GM21529 (cell line): ENCODE measurements around the gene TPPP.
"Not testable (repeated sequence)": the region's sequence is repeated elsewhere in the genome, so short reads cannot be mapped to it uniquely, and the experiment has no call there.

Experiments used
- ATAC-seq: cut with Tn5 transposase; IDR thresholded peaks from one replicate; pipeline ENCODE4 v1.9.1; 2021; ENCODE audit not compliant: unreplicated experiment

TPPP gene

DNA sequence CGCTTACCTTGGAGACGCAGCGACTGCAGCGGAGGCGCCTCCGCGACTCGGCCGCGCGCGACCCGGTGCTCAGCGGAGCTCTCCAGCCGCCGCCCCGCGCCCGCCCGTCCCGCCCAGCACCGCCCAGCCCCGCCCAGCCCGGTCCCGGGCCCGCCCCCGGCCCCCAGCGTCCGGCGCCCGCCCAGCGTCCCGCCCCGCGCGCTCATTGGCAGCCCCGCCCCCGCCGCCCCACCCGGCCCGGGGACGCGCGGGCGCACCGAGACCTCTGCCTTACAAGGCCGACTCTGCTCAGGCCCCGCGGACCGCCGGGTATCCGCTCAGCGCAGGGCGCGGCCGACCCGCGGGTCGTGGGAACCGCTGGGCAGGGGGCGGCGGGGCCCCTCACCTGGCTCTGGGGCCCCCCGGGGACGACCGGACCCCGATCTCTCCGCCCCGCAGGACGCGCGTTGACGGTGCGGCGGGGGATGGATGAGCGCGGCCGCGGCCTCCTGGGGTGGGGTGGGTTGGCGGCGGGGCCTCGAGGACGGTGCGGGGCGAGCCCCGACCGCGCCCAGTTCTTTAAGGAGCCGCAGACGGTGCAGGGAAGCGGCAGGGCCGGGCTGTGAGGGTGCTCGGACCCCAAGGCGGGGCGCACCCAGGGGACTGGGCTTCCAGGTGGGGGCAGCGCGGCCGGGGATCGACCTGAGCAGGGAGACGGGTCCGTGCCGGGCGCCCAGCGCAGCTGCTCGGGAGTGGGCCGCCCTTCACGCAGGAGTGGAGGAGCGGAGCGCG is at the start of gene TPPP:
Gene TPPP, minus strand, starts transcription at position 82 of the 771 bp plus-strand sequence. CDS start 15,292 bp downstream, outside the sequence.
- peak; percentile 65 for ATAC-seq

DNA sequence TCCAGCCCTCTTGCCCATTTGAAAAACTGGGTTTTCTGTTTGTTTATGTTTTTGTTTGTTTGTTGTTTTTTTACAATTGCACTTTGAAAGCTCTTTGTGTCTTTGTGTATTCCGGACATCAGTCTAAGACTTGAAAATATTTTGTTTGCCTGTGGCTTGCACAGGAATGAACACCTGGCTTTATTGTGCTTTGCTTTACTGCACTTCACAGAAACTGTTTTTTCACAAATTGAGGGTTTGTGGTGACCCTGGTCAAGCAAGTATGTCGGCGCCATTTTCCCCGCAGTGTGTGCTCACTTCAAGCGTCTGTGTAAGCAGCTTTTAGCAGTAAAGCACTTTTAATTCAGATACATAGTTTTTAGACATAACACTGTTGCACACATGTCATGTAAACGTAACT is 49.1 kb upstream of the TPPP start:
- ATAC-seq = not testable (repeated sequence)

- not testable (repeated sequence) for ATAC-seq
Measured at GRCh38 chr5:734145-734544, 41.0 kb upstream of the TPPP start.

- not testable (repeated sequence) for ATAC-seq
Measured at GRCh38 chr5:732754-733454, 39.8 kb upstream of the TPPP start.

GRCh38 chr5:729225-729624 is 36.1 kb upstream of the TPPP start:
- not testable (repeated sequence) for ATAC-seq

- ATAC-seq = not testable (repeated sequence)
Measured at GRCh38 chr5:727087-727486, 33.9 kb upstream of the TPPP start.

DNA sequence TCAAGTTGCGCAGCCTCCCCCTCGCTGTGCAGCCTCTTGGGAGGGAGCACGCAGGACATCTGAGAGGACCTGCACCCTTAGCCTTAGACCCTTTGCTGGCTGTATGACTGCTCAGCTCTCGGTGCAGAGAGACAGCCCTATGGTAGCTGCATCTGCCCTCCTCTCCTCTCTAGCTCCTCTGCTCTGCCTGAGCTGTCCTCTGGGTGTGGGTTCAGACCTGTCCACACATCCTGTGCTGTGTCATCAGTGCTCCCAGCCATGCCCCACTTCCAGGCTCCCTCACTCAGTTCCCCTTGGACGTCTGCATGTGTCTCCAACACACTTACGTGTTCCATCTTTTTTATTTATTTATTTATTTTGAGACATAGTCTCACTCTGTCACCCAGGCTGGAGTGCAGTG is 30.7 kb upstream of the TPPP start:
- not testable (repeated sequence) for ATAC-seq

DNA sequence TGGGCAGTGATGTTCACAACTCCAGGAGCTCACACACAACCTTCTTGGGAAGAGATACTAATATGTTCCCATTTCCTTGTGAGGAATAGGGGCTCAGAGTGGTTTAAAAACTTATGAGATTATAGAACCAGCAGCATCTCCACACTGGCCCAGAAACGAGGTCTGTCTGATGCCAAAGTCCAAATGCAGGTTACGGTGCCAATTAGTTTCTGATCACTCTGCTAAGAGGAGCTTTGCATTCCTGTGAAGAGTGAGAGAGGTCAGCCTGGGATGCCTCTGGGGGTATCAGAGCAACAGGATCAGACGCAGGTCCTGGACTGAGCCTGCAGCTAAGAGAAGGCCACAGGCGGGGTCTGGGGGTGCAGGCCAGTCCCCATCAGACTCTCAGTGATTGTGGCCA is 30.2 kb upstream of the TPPP start:
- not testable (repeated sequence) for ATAC-seq

DNA sequence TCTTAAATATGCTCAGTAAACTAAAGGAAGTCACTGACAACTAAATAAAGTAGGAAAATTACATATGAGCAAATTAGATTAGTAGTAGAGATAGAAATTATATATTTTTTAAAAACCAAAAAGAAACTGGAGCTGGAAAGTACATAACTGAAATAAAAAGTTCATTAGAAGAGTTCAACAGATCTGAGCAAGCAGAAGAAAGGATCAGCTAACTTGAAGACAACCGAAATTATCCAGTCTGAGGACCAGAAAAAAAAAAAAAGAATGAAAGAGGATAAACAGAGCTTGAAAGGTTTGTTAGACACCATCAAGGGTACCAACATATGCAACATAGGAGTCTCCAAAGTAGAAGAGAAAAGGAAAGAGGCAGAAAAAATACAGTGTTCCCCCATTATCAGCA is 26.2 kb upstream of the TPPP start:
- ATAC-seq = not testable (repeated sequence)

DNA sequence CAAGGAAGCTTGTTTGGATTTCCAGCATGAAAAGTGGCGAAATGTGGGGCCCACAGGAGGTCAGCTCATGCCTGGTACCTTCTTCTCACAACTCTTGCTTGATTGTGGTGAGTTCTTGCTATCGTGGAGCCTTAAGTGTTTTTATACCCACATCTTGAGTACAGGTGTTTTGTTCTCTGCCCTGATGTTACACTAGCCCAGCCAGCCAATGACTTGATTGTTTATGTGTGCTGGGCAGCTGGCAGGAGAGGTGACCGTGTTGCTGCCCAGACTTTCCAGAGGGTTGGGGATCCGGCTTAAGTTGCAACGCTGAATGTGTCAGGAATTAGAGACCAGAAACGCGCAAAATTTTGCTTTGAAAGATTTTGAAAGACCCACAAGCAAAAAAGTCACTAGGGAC is 24.0 kb upstream of the TPPP start:
- ATAC-seq = no peak

GRCh38 chr5:716740-717139 is 23.6 kb upstream of the TPPP start:
- not testable (repeated sequence) for ATAC-seq

GRCh38 chr5:715636-716035 is 22.5 kb upstream of the TPPP start:
- not testable (repeated sequence) for ATAC-seq

DNA sequence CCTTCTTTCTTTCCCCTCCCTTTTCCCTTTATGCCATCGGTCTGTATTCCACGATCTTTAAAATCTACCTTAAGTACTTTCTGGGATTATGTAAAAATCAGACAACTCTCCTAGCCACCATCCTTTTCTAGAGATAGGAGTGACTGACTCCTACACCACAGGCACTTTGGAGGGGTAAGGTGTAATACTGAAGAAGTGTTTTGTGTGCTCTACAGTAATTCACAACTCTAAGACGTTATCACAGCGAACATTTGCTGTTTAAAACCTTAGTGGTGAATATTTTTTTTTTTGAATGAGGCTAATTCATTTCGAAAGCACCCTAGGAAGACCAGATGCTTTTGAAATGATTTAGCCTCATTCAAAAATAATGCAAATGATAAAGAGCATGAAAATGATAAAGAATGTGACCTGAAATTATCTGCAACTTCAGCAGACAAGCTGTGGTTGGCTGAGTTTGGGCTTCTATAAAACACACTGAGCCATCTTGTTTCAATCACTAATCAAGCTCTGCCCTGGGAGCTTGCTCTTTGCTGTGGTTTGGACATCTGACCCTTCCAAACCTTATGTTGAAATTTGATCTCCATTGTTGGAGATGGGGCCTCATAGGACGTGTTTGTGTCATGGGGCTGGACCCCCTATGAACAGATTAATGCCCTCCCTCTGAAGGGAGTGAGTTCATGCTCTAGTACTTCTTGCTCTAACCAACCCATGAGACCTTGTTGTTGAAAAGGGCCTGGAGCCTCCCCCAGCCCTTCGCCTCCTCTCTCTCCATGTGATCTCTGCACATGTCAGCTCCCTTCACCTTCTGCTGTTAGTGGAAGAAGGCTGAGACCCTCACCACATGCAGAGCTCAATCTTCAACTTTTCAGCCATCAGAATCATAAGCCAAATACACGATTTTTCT is 21.3 kb upstream of the TPPP start:
- not testable (repeated sequence) for ATAC-seq

GRCh38 chr5:713686-714085 is 20.5 kb upstream of the TPPP start:
- not testable (repeated sequence) for ATAC-seq

DNA sequence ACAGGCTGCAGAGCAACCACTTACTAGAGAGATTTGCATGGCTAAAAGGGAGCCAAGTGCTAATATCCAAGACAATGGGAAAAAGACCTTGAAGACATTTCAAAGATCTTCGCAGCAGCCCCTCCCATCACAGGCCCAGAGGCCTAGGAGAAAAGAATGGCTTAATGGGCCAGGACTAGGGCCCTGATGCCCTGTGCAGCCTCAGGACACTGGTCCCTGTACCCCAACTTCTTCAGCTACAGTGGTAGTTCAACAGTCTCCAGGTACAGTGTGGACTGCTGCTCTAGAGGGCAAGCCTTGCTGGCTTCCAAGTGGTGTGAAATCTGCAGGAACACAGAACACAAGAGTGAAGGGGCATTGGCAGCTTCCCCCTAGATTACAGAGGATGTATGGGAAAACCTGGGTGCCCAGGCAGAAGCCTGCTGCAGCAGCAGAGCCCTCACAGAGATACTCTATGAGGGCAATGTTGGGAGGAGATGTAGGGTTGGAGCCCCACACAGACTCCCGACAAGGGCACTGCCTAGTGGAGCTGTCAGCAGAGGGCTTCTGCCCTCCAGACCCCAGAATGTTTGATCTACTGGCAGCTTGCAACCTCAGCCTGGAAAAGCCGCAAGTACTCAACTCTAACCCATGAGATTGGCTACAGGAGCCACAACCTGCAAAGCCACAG is 15.8 kb upstream of the TPPP start:
- not testable (repeated sequence) for ATAC-seq

GRCh38 chr5:708374-708773 is 15.2 kb upstream of the TPPP start:
- not testable (repeated sequence) for ATAC-seq

GRCh38 chr5:706127-706526 is 13.0 kb upstream of the TPPP start:
- ATAC-seq = not testable (repeated sequence)

DNA sequence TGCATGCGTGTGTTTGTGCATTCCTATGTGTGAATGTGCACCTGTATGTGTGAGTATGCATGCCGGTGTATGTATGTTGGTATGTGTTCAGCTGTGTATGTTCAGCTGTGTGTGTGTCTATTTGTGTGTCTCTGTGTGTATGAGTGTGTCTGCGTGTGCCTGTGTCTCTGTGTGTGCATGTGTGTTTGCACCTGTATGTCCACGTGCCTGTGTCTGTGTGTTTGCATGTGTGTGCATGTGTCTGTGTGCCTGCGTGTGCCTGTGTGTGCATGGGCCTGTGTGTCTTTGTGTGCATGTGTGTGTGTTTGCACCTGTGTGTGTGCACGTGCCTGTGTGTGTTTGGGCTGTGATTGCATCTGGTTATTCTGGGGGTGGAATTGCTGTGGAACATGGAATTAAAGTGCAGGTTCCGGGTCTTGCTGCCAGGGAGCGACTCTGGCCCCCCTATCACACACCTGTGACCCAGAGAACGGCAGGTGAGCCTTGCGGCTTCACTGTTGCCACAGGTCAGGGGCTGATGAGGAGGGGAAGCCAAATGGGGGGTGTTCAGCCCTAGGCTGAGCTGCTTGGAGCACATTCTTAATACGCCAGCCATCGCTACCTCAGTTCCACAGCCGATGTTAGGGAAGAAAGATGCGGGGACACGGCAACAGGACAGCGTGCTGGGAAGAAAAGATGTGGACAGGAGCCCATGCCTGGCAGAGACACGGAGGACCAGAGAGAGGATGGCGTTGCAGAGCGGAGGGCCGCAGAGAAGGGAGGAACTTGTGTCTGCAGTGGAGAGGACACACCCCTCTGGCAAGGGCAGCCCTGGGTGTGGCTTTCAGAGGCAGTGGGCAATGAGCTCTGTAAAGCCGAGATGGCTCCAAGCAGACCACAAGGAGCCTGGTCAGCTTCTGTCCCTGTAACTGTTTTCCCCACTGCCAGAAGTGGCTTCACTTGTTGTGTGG is 3.9 kb upstream of the TPPP start:
- ATAC-seq = not testable (repeated sequence)

- not testable (repeated sequence) for ATAC-seq
Measured at GRCh38 chr5:696191-696590, 3.0 kb upstream of the TPPP start.
